Lung (tissue), 12 donors: ENCODE measurements around the gene KYNU. TPM values are rescaled to one million over a fixed set of nuclear protein-coding genes. Genes with fewer than 3 reads are reported as not detected.

Source experiments
- ATAC-seq: fragments of 200-7000 bp; cut with Tn5 transposase; one replicate; pipeline ENCODE4 v1.9.1; 2020; ENCODE audit warnings: moderate number of reproducible peaks; ENCODE audit not compliant: insufficient read depth, low FRiP score
- DNase-seq, 3 donors: peaks; one replicate each; pipeline ENCODE4 v3.0.0-alpha.2; 2013 to 2017
- H3K27ac ChIP-seq, 2 donors: one replicate each; pipeline ENCODE4 v1.5.1; 2013; ENCODE audit warnings: mild to moderate bottlenecking in 2 of 2, moderate library complexity in 2 of 2, control low read depth in 1 of 2, inconsistent platforms in 1 of 2, low read depth in 1 of 2, low read length in 1 of 2
- H3K27me3 ChIP-seq, 3 donors: one replicate each; pipeline ENCODE4 v1.5.1; 2013; ENCODE audit warnings: low read length in 2 of 3; ENCODE audit not compliant: control insufficient read depth in 3 of 3, insufficient read depth in 3 of 3
- H3K36me3 ChIP-seq, 4 donors: one replicate each; pipeline ENCODE4 v1.5.1; 2013; ENCODE audit warnings: low read length in 4 of 4, mild to moderate bottlenecking in 1 of 4, moderate library complexity in 1 of 4; ENCODE audit not compliant: control insufficient read depth in 4 of 4, insufficient read depth in 4 of 4
- H3K4me1 ChIP-seq, 5 donors: one replicate each; pipeline ENCODE4 v1.5.1; 2013; ENCODE audit warnings: low read length in 5 of 5, mild to moderate bottlenecking in 2 of 5, moderate library complexity in 1 of 5; ENCODE audit not compliant: control insufficient read depth in 5 of 5, insufficient read depth in 5 of 5
- H3K4me3 ChIP-seq: one replicate; pipeline ENCODE4 v1.5.1; 2013; ENCODE audit warnings: mild to moderate bottlenecking, control low read depth, moderate library complexity
- H3K9ac ChIP-seq, 2 donors: one replicate each; pipeline ENCODE4 v1.5.1; 2013; ENCODE audit warnings: low read length in 2 of 2, control low read depth in 1 of 2; ENCODE audit not compliant: insufficient read depth in 1 of 2
- H3K9me3 ChIP-seq, 4 donors: one replicate each; pipeline ENCODE4 v1.5.1; 2013; ENCODE audit warnings: low read length in 3 of 4, mild to moderate bottlenecking in 1 of 4, moderate library complexity in 1 of 4; ENCODE audit not compliant: control insufficient read depth in 4 of 4, insufficient read depth in 3 of 4
- CTCF ChIP-seq: IDR thresholded peaks from 2 replicates; pipeline ENCODE4 v1.5.1; 2012; ENCODE audit warnings: mild to moderate bottlenecking; ENCODE audit errors: control extremely low read depth, extremely low read depth
- WGBS, 2 donors: extraction: QIAGEN DNeasy Blood & Tissue Kit; methylation state at CpG; one replicate each; pipeline ENCODE4 v1.1.7; 2013; 5-methylcytosine and 5-hydroxymethylcytosine counted together
- polyA plus RNA-seq, 2 donors: library from polyadenylated mRNA; stranded (reverse); fragments of 200-250 nt; gene quantifications; one replicate each; pipeline ENCODE4 v1.2.1, GENCODE V29; 2013
- total RNA-seq, 2 donors: library from RNA; depleted of rRNA in 1 of 2; stranded (reverse); fragments of >200 nt in 1 of 2; gene quantifications; one replicate each; pipeline ENCODE4 v1.2.1, GENCODE V29; 2014 to 2021
- donor health status: control.
- donor health status: control.
- donor health status: Bipolar disorder and iron deficiency.
- donor health status: healthy.
- donor health status: DM: yes; HTN: yes; CAD: no.

The KYNU gene
- total and polyA plus RNA-seq, 4 donors: 6.4 to 33.9 (median 17.1) TPM

- Histone ChIP-seq H3K4me3 (no peak overlapping the region), H3K9ac (no peak overlapping the region), H3K27ac (no peak overlapping the region), H3K36me3 (no peaks in the 10 kb centered on the region), H3K9me3 (no peaks in the 10 kb centered on the region), H3K4me1 (no peaks in the 10 kb centered on the region), H3K27me3 (no peaks in the 10 kb centered on the region)
- DNase-seq (no peak), ATAC-seq (no peak)
- no peak for TF ChIP-seq CTCF
- 93 to 97% methylated on average over 7 of the region's 7 CpGs for WGBS, 2 donors
Measured at GRCh38 chr2:142936629-142937028, 59.2 kb downstream of the KYNU start.

GRCh38 chr2:142937347-142937746, 59.9 kb downstream of the KYNU start:
- H3K9me3 ChIP-seq: no peaks in the 10 kb centered on the region
- 75 to 81% methylated on average over 3 of the region's 3 CpGs for WGBS, 2 donors
- H3K4me3 ChIP-seq: no peak overlapping the region
- no peak overlapping the region for H3K27ac ChIP-seq
- H3K4me1 ChIP-seq: no peaks in the 10 kb centered on the region
- no peak for TF ChIP-seq CTCF
- H3K27me3 ChIP-seq: no peaks in the 10 kb centered on the region
- no peak for ATAC-seq
- H3K9ac ChIP-seq: no peak overlapping the region
- DNase-seq: no peak
- H3K36me3 ChIP-seq: no peaks in the 10 kb centered on the region

- no peaks in the 10 kb centered on the region for H3K4me1 ChIP-seq
- H3K27ac ChIP-seq: no peak overlapping the region
- H3K36me3 ChIP-seq: no peaks in the 10 kb centered on the region
- TF ChIP-seq CTCF: no peak
- no peak overlapping the region for H3K9ac ChIP-seq
- WGBS, 2 donors: 63 to 69% methylated on average over 5 of the region's 5 CpGs
- no peaks in the 10 kb centered on the region for H3K9me3 ChIP-seq
- no peaks in the 10 kb centered on the region for H3K27me3 ChIP-seq
- H3K4me3 ChIP-seq: no peak overlapping the region
- ATAC-seq: no peak
- DNase-seq: no peak
Measured at GRCh38 chr2:142938240-142938639, 60.8 kb downstream of the KYNU start.

- Histone ChIP-seq H3K4me3 (no peak overlapping the region), H3K27ac (no peak overlapping the region), H3K36me3 (no peaks in the 10 kb centered on the region), H3K9me3 (no peaks in the 10 kb centered on the region), H3K27me3 (no peaks in the 10 kb centered on the region), H3K4me1 (peaks cover 0 to 5% (median 0%) of the 10 kb centered on the region in 5 donors), H3K9ac (no peak overlapping the region)
- 65 to 71% methylated on average over 2 of the region's 2 CpGs for WGBS, 2 donors
- DNase-seq (no peak), ATAC-seq (no peak)
- no peak for TF ChIP-seq CTCF
Measured at GRCh38 chr2:142940606-142941223, 63.3 kb downstream of the KYNU start.
